SJSA1 (cell line): ENCODE measurements around the gene FMO3. TPM values are rescaled to one million over a fixed set of nuclear protein-coding genes. Genes with fewer than 3 reads are reported as not detected.

Experiments used
- DNase-seq, 2 experiments: peaks; one replicate each; pipeline ENCODE4 v3.0.0-alpha.2; 2015 to 2020; ENCODE audit warnings: low spot score in 2 of 2, low read depth in 1 of 2
- H3K27ac ChIP-seq: fragments of 250-450 bp; sonication (Bioruptor Pico); 2 replicates; pipeline ENCODE4 v1.5.1; 2020; ENCODE audit warnings: mild to moderate bottlenecking, moderate library complexity
- H3K27me3 ChIP-seq: fragments of 250-450 bp; sonication (Bioruptor Pico); replicated peaks from 2 replicates; pipeline ENCODE4 v1.5.1; 2020; ENCODE audit warnings: mild to moderate bottlenecking, moderate library complexity
- H3K36me3 ChIP-seq: fragments of 250-450 bp; sonication (Bioruptor Pico); 2 replicates; pipeline ENCODE4 v1.5.1; 2020; ENCODE audit warnings: mild to moderate bottlenecking
- H3K4me1 ChIP-seq: fragments of 250-450 bp; sonication (Bioruptor Pico); replicated peaks from 2 replicates; pipeline ENCODE4 v1.6.1; 2021; ENCODE audit warnings: mild to moderate bottlenecking
- H3K4me3 ChIP-seq: fragments of 250-450 bp; sonication (Bioruptor Pico); 2 replicates; pipeline ENCODE4 v1.5.1; 2020; ENCODE audit warnings: mild to moderate bottlenecking
- H3K9me3 ChIP-seq: fragments of 250-450 bp; sonication (Bioruptor Pico); replicated peaks from 2 replicates; pipeline ENCODE4 v1.5.1; 2020; ENCODE audit warnings: mild to moderate bottlenecking
- total RNA-seq: library from RNA; depleted of rRNA; stranded (reverse); fragments of >200 nt; shearing (Covaris generic); gene quantifications from 2 replicates; pipeline ENCODE4 v1.2.3, GENCODE V29; 2014; rRNA removed

The FMO3 gene
- total RNA-seq, result 3.4 and 5.1 TPM in 2 replicates

DNA sequence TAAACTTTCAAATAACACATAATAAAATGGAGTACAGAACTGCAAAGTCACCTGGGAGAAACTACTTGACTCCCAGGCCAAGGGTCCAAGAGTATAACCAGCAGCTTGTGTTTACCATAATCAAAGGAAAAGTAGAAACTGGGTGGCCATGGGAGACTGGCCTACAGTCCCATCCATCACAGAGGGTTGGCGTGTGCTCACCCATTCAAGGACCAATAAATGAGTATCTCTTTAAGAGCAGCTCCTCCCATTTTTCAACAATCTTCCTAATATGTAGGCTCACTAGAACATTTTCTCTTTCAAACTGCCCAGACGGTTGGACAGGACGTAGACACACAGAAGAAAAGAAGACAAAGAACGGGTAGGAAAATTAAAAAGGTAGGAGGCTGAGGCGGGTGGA is at the start of gene FMO3:
Gene FMO3, plus strand, starts transcription at position 302 of the 400 bp plus-strand sequence. CDS start 1,754 bp downstream, outside the sequence.
- H3K27ac ChIP-seq, result no peak within 1 kb of the TSS

DNA sequence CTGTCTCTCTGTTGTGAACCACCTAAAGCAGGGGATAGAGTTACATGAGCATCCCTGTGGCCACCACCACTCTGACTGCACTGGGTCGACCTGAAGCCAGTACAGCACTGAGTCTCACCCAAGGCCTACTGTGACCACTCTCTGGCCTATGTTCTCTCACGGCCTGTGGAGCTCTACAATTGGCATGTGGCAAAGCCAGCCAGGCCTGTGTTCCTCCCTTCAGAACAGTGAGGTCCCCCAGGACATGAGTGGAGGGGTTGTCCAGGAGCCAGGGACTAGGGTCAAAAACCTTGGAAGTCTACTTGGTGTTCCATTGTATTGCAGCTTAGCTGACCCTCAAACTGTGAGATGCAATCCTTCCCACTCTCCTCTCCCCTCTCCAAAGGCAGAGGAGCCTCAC is 42.7 kb upstream of the FMO3 start:
- Histone ChIP-seq H3K4me1 (no peaks in the 10 kb centered on the region), H3K4me3 (no peak overlapping the region), H3K36me3 (no peaks in the 10 kb centered on the region), H3K27ac (no peak overlapping the region), H3K9me3 (no peaks in the 10 kb centered on the region), H3K27me3 (no peaks in the 10 kb centered on the region)
- no peak for DNase-seq

More for the DNA sequence above, at the start of gene FMO3:
- Histone ChIP-seq H3K36me3 (no peaks in the 10 kb centered on the region), H3K4me1 (no peaks in the 10 kb centered on the region), H3K27me3 (no peaks in the 10 kb centered on the region), H3K4me3 (no peak within 1 kb of the TSS), H3K9me3 (no peaks in the 10 kb centered on the region)
- no peak for DNase-seq

DNA sequence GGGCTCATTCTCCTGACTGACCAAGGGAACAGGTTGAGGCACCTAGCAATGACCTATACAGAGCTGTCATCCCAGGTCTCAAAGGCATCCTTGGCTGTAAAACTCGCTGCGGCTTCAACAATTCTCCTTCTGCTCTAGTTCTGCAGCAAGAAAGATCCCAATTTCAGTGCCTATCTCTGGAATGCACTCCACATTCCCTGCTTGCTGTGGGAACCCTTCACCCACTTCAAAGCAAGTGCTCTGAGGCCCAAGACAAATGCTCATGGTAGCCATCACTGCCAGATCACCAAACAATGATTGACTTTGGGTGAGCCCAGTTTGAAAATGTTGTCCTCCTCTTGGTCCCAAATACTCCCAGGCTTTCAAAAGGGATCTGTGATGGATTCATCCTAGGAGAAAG is 37.7 kb upstream of the FMO3 start:
- H3K4me1 ChIP-seq, result no peaks in the 10 kb centered on the region
- H3K36me3 ChIP-seq, result no peaks in the 10 kb centered on the region
- no peak for DNase-seq
- H3K27ac ChIP-seq, result no peak overlapping the region
- no peak overlapping the region for H3K4me3 ChIP-seq
- H3K27me3 ChIP-seq, result no peaks in the 10 kb centered on the region
- H3K9me3 ChIP-seq, result no peaks in the 10 kb centered on the region

DNA sequence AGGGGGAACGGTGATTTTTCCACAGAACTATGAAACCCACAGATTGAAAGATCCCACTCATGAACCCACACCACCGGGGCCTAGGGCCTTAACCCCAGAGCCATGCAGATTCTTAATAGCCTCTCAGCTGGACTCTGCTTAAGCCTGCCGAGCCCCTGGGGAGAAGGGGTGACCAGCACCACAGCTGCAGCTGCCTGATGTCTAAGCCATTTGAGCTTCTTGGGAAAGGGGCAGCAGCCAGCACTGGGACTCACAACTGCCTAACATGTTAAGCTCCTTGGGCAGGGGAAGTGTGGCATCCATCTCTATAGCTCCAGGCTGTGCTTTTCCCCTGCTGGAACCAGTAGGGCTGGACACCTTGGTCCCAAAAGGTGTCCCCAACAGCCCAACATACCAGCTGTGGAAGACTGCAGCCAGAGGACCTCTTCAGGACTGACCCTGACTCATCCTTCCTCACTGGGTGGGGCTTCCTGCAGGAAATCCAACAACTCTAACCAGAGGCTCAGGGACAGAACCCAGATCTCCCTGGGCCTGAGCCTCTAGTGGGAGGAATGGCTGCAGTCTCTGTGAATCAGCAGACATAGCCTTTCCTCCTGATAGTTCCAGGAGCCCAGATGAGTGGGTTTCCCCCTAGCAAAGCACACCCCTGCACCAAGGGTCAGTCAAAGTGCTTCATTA is 34.6 kb upstream of the FMO3 start:
- no peaks in the 10 kb centered on the region for H3K9me3 ChIP-seq
- no peaks in the 10 kb centered on the region for H3K36me3 ChIP-seq
- DNase-seq, result no peak
- no peaks in the 10 kb centered on the region for H3K27me3 ChIP-seq
- no peak overlapping the region for H3K4me3 ChIP-seq
- H3K27ac ChIP-seq, result no peak overlapping the region
- H3K4me1 ChIP-seq, result no peaks in the 10 kb centered on the region

DNA sequence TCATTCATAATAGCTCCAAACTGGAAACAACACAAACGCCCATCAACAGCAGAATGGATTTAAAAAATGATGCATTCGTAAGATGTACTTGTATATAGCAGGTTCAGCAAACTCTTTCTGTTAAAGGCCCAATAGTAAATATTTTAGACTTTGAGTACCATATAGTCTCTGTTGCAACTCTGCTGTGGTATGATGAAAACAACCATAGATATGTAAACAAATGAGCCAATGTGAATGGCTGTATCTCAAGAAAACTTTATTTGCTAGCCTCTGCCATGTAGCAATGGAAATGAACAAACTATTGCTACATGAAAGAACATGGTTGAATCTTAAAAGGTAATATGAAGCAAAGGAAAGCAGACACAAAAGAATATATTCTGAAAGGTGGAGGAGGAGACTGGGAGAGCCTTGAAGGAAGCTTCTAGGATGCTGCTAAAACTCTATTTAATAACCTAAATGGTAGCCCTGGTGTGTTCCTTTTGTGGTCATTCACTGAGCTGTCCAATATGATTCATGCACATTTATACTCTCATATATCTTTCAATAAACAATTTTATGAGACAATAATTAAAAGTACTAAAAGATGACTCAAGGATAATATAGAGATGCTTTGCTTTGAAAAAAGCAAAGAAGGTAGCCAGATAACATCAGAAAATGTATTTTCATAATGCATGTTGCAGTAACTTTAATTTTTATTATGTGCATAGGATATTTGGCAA is 29.1 kb upstream of the FMO3 start:
- no peak for DNase-seq
- Histone ChIP-seq H3K36me3 (no peaks in the 10 kb centered on the region), H3K4me1 (no peaks in the 10 kb centered on the region), H3K9me3 (no peaks in the 10 kb centered on the region), H3K4me3 (no peak overlapping the region), H3K27ac (no peak overlapping the region), H3K27me3 (no peaks in the 10 kb centered on the region)

DNA sequence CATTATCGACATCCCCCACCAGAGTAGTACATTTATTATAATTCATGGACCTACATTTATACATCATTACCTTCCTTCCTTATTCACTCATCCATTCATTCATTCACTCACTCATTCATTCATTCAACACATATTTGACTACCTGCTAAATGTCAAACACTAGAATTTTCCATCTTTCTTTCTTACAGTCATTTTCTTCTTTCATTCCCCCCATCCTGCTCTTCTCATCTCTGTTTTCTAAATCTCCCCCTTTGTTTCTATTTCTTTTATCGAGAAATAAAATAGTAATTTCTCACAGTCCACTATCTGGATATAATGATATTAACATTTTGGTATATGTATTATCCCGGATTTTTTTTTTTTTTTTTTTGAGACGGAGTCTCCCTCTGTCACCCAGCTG is 27.8 kb upstream of the FMO3 start:
- Histone ChIP-seq H3K27me3 (no peaks in the 10 kb centered on the region), H3K9me3 (no peaks in the 10 kb centered on the region), H3K27ac (no peak overlapping the region), H3K4me1 (no peaks in the 10 kb centered on the region), H3K4me3 (no peak overlapping the region), H3K36me3 (no peaks in the 10 kb centered on the region)
- no peak for DNase-seq

DNA sequence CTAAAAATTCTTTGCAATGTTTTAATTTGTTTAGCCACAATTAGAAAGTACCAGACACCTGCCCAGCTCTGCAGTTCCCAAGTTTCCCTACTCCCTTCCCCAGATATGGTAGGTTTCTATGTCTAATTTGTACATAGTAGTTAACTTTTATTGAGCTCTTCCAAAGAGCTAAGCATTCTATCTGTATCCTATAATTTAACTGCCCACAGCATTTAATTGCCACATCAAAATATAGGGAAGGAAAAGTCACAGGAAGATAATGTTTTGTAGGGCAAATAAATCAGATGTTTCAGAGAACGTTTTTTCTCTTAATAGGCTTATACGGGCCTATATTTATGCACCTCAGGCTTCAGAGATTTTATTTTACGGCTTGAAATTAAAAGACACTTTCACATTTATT is 15.7 kb upstream of the FMO3 start:
- Histone ChIP-seq H3K27me3 (no peaks in the 10 kb centered on the region), H3K36me3 (no peaks in the 10 kb centered on the region), H3K4me1 (no peaks in the 10 kb centered on the region), H3K4me3 (no peak overlapping the region), H3K27ac (no peak overlapping the region), H3K9me3 (no peaks in the 10 kb centered on the region)
- DNase-seq, result no peak

DNA sequence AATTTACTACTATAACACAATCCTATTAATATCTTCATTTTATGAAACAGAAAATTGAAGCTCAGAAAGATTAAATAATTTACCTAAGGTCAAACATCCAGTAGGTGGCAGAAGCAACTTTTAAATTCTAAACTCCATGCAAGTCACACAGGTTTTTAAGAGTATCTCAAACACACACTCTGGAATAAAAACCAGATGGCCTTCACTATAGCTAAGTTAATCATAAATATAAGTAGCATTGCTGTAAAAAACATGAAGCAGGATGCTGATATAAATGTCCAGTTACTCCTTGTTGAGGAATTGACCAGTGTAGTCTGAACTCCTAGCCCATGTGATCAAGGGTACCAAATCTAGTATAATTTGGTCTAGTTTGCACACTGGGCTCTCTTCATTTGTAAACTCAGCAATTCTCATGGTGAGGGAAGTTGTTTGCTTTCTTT is 9.4 kb upstream of the FMO3 start:
- Histone ChIP-seq H3K36me3 (no peaks in the 10 kb centered on the region), H3K9me3 (no peaks in the 10 kb centered on the region), H3K4me1 (no peaks in the 10 kb centered on the region), H3K4me3 (no peak overlapping the region), H3K27me3 (no peaks in the 10 kb centered on the region; the same call in 1 of the 2 replicates), H3K27ac (no peak overlapping the region)
- peak in 1 of 2 experiments; percentile 23 for DNase-seq

DNA sequence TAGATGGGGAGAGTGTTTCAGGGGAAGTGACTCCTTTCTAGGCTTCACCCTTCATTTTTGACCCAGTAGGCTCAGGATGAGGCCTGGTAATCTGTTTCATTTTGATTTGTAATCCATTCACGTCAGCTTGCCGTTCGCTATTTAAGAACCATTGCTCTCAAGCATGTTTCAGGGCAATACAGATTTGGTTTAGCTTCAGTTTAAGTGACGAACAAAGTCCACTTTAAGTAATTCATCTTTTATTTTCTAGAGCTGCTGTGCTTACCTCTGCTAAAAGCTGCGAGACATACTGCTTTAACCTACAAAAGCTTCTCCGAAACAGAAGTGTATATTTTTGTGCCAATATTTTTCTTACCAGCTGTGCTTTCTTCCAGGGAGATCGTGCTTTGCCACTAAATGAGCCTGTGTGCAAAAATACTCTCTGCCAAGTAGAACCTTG is 8.9 kb upstream of the FMO3 start:
- H3K9me3 ChIP-seq, result no peaks in the 10 kb centered on the region
- no peak overlapping the region for H3K27ac ChIP-seq
- no peak overlapping the region for H3K4me3 ChIP-seq
- no peaks in the 10 kb centered on the region for H3K4me1 ChIP-seq
- no peaks in the 10 kb centered on the region; the same call in 1 of the 2 replicates for H3K27me3 ChIP-seq
- H3K36me3 ChIP-seq, result no peaks in the 10 kb centered on the region
- DNase-seq, result no peak

DNA sequence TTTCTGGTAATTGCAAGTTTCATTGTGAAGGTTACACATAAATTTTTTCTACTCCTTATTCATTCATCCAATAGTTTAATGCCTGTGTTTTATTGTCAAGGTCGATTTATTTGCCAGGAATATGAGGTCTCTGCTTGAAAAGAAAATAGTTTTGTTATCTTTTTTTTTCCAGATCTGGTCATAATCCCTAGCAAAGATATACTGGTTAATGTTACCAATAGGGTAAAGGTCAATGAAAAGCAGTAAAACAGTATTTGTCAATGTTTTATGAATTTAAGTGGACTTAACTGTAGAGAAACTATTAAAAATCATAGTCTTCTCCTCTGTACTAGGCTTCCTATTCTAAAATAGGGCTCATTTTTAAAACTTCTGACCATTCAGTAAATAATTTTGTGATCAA is 8.1 kb upstream of the FMO3 start:
- no peak overlapping the region for H3K27ac ChIP-seq
- H3K9me3 ChIP-seq, result no peaks in the 10 kb centered on the region
- DNase-seq, result no peak
- no peaks in the 10 kb centered on the region for H3K4me1 ChIP-seq
- H3K36me3 ChIP-seq, result no peaks in the 10 kb centered on the region
- no peaks in the 10 kb centered on the region; the same call in 1 of the 2 replicates for H3K27me3 ChIP-seq
- no peak overlapping the region for H3K4me3 ChIP-seq

DNA sequence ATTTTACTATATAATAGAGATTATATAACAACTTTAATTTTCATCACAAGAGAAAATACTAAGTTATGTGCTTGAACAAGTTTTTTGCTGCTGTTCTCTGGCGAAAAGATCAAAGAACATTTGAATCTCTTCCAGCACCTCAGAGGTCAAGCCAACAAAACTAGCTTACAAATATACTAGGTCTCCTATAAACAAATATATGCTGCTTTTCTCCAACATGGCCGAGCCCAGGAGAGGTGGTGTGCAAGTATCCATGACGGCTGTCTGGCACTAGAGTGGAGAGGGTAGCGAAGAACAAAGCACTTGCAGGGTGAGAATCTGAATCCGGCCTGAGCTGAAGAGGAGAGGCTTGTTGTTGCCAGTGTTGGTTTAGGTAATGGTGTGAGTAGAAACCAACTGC is 7.5 kb upstream of the FMO3 start:
- no peaks in the 10 kb centered on the region for H3K9me3 ChIP-seq
- no peaks in the 10 kb centered on the region; the same call in 1 of the 2 replicates for H3K27me3 ChIP-seq
- no peaks in the 10 kb centered on the region for H3K36me3 ChIP-seq
- no peak overlapping the region for H3K4me3 ChIP-seq
- H3K4me1 ChIP-seq, result no peaks in the 10 kb centered on the region
- DNase-seq, result no peak
- no peak overlapping the region for H3K27ac ChIP-seq

DNA sequence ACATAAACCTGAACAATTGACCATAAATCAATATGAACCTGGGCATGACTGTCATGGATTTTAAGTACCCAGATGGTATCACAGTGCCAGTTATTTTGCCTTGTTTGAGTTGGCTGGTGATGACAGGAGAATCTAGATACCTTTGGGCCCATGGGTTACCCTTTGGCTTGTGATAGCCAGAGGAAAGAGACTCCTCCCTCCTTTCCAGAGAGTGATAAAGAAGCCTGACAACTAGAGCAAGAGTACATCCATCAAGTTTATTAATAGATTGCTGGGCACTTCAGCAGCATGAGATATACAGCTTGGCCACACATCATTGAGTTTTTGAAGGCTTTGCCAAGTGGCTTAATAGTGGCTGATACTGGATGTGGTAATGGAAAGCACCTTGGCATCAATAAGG is 6.6 kb upstream of the FMO3 start:
- H3K9me3 ChIP-seq, result no peaks in the 10 kb centered on the region
- H3K4me1 ChIP-seq, result no peaks in the 10 kb centered on the region
- DNase-seq, result no peak
- H3K4me3 ChIP-seq, result no peak overlapping the region
- no peak overlapping the region for H3K27ac ChIP-seq
- no peaks in the 10 kb centered on the region; the same call in 1 of the 2 replicates for H3K27me3 ChIP-seq
- H3K36me3 ChIP-seq, result no peaks in the 10 kb centered on the region

DNA sequence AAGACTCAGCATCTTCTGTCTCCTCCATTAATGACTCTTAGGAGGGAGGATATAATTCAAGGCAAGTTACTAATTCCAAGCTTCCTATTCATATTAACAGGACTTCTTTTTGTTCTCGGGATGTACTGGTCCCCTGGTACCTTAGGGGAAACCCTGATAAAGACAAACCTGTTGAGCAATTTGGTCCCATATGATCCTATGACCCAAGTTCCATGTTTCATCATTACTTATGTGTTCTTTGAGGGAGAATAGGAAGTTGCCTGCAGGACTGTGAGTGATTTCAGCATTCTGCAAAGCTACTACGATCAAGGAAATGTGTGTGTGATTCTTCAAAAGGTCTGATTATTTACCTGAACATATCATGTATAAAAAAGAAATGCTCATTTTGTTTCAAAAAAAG is 5.8 kb upstream of the FMO3 start:
- no peak for DNase-seq
- Histone ChIP-seq H3K27me3 (no peaks in the 10 kb centered on the region; the same call in 1 of the 2 replicates), H3K27ac (no peak overlapping the region), H3K4me3 (no peak overlapping the region), H3K4me1 (no peaks in the 10 kb centered on the region), H3K36me3 (no peaks in the 10 kb centered on the region), H3K9me3 (no peaks in the 10 kb centered on the region)

DNA sequence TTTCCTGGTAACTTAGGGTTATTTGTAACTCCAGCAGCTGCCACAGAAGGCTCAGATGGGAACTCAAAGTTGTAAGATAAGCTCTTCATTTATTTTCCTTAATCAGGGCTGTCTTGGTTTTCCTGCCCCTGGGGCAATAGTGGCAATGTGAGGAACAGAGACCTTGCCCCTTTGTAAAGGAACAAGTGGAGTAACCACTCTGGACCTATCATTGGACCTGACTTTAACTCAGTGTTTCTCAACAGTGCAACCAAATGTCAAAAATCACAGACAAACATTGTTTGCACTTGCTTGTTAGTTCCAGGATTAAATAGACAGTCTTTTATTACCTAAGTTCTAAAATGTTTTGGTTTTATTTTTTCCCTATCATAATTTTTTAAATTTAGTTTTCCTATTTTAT is 2.8 kb upstream of the FMO3 start:
- Histone ChIP-seq H3K9me3 (no peaks in the 10 kb centered on the region), H3K4me3 (no peak overlapping the region), H3K27me3 (no peaks in the 10 kb centered on the region), H3K27ac (no peak overlapping the region), H3K36me3 (no peaks in the 10 kb centered on the region), H3K4me1 (no peaks in the 10 kb centered on the region)
- no peak for DNase-seq
